Right lobe of liver (tissue), 4 donors: ENCODE data around the gene PLVAP.

Source experiments
- CTCF ChIP-seq, 4 donors: fragments of 200-600 bp in 3 of 4; fragments of 450-650 bp in 1 of 4; IDR thresholded peaks; one replicate each; pipeline versions ENCODE4 v1.5.1 to v1.8.0; 2016 to 2022; ENCODE audit warnings: antibody characterized with exemption in 4 of 4, mild to moderate bottlenecking in 2 of 4
- POLR2A ChIP-seq: fragments of 450-650 bp; IDR thresholded peaks from one replicate; pipeline ENCODE4 v1.6.1; 2017; ENCODE audit warnings: antibody characterized with exemption, mild to moderate bottlenecking
- donor health status: DM: no; HTN: no; CAD: no.
- donor health status: DM: no; HTN: no; CAD: no.
- donor health status: DM: no; HTN: yes; CAD: no.

DNA sequence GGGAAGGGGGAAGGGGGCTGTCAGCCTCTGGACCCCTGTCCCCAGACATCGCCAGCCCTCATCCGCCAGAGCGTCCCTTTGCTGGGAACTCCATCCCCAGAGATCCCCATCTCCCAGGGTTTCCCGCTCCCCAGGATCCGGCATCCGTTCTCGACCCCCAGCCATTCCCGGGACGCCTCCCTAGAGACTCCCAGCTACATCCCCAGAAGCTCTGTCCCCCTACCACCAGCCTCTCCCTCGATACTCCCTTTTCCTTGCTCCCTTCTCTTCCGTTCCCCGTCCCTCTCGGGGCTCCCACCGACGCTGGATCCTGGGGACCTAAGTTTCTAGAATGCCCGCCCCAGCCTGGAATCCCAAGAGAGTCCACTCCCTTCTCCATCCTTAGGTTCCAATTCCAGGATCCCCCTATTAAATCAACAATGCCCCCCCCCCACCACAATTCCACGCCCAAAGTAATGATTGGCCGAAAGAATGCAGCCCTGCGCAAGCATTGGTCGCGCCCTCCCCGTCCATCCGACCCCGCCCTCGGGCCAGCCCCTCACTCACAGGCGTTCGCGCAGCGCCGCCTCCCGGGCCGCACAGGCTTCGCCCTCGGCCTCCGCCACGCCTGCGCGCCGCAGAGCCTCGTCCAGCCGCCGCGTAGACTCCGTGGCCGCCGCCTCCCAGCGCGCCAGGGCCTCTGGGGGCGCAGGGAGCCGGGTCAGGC, 13.7 kb upstream of the PLVAP start:
- TF ChIP-seq POLR2A (no peak), CTCF (IDR thresholded peaks at IDR 0.05) (peak; percentile 51 to 71 (median 62))
